Choroid plexus epithelial cell (primary cell): ENCODE data around the gene FAM170B.
A peak's percentile ranks its signal among the peaks of the same experiment; 100 is the strongest.

Source experiments
- DNase-seq: peaks from one replicate; pipeline ENCODE4 v3.0.0-alpha.2; 2010; ENCODE audit warnings: low read depth
- H3K4me3 ChIP-seq: 2 replicates; pipeline ENCODE4 v1.5.1; 2011; ENCODE audit warnings: low read depth, mild to moderate bottlenecking, control low read depth, low read length, moderate library complexity
- TF ChIP-seq, protein P1 (sequence below): conservative IDR thresholded peaks from 2 replicates; pipeline ENCODE4 v1.5.1; 2011; ENCODE audit warnings: low read depth, mild to moderate bottlenecking, control low read depth, inconsistent platforms, low read length, moderate library complexity

The FAM170B gene

DNA sequence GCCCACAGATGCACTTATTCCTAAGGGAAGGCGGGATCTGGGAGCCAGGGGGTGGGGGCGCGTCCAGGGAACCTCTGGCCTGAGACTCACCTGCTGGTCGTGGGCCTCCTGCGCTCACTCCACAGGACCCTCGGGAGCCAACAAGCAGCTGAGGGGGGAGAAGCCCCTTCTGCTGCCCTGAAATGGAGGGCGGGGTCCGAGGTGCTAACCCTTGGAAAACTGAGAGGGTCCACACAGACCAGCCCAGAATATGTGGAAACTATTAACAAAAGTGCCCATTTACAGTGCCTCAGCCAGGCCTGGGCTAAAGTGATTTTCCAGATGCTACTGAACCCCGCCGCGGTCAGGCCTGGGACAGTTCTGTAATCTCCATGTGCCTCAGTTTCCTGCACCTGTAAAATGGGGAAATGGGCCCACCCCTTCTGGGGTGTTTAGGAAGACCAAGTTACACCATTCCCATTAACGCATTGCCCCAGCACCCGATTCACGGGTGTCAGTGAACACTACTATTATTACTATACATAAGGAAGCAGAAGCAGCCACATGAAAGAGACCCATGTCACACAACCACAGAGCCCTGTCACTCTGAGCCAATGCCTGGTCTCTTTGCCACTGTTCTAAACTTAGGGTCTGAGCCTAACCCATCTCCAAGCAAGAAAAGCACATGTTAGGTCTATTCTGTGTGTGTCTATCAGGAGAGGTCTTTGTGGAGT, 17.9 kb downstream of the FAM170B start:
- DNase-seq: no peak
- TF ChIP-seq, protein P1, sequence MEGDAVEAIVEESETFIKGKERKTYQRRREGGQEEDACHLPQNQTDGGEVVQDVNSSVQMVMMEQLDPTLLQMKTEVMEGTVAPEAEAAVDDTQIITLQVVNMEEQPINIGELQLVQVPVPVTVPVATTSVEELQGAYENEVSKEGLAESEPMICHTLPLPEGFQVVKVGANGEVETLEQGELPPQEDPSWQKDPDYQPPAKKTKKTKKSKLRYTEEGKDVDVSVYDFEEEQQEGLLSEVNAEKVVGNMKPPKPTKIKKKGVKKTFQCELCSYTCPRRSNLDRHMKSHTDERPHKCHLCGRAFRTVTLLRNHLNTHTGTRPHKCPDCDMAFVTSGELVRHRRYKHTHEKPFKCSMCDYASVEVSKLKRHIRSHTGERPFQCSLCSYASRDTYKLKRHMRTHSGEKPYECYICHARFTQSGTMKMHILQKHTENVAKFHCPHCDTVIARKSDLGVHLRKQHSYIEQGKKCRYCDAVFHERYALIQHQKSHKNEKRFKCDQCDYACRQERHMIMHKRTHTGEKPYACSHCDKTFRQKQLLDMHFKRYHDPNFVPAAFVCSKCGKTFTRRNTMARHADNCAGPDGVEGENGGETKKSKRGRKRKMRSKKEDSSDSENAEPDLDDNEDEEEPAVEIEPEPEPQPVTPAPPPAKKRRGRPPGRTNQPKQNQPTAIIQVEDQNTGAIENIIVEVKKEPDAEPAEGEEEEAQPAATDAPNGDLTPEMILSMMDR: no peak
- peak overlapping the region; percentile 36 for H3K4me3 ChIP-seq

- TF ChIP-seq, protein P1: no peak
- peak within 1 kb of the TSS; percentile 67 for H3K4me3 ChIP-seq
- DNase-seq: peak; percentile 62
These were observed 18.6 kb downstream of the FAM170B start, which contains the start of gene VSTM4 for GRCh38 chr10:49115015-49115795. VSTM4 (minus strand) TSS chr10:49115522; CDS start chr10:49115485, 37 bp downstream.

DNA sequence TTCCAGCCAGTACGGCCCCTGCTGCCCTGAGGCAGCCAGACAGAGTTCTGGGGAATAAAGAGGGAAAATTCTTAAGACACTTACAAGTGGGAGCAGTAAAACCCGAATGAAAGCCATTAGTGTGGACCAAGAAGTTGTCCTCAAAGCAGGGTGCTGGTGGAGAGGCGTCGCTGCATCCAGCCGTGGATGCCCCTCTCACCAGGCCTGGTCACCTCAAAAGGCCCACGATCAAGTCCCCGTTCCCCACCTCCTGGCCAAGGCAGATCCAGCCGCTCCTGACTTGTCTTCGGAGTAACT, 19.2 kb downstream of the FAM170B start:
- H3K4me3 ChIP-seq: peak overlapping the region; percentile 67
- peak; percentile 20 for DNase-seq
- TF ChIP-seq, protein P1: no peak

DNA sequence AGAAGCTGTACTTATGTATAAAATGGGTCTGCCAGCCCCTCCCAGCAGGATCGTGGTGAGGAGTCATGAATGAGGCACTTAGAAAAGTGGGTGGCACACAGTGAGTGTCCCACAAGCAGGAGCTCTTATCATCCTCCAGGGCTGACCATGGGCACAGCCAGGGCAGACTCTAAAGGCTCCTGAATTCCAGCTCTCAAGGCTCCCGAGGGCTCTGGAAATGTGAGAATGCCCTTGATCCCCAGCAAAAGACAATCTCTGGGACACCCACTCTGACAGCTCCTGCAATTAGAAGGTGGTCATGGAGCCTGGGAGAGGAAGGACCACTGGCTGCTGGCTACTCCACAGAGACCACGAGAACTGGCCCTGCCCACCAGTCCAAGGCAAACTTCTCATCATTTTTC, 20.1 kb downstream of the FAM170B start:
- TF ChIP-seq, protein P1: no peak
- DNase-seq: no peak
- no peak overlapping the region for H3K4me3 ChIP-seq

DNA sequence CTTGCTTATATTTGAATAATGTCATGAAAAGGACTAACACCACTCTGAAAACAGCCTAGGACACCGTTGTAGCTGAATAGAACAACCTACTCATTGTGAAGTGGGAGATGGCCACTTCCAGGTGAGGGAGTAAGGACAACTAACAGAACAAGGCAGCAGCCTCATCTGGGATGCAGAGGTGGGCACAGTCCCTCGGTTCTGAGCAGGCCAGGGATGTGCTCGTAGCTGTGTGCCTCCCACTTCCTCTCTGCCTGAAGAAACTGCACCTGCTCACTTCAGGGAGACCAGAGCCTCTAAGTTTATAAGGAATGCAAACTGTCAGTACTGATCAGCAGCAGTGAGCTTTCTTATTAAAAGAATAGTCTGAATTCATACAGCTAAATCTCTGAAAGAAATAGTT, 21.0 kb downstream of the FAM170B start:
- DNase-seq: no peak
- no peak overlapping the region for H3K4me3 ChIP-seq
- TF ChIP-seq, protein P1: no peak

GRCh38 chr10:49112098-49112497, 21.7 kb downstream of the FAM170B start:
- H3K4me3 ChIP-seq: no peak overlapping the region
- TF ChIP-seq, protein P1: no peak
- DNase-seq: no peak

DNA sequence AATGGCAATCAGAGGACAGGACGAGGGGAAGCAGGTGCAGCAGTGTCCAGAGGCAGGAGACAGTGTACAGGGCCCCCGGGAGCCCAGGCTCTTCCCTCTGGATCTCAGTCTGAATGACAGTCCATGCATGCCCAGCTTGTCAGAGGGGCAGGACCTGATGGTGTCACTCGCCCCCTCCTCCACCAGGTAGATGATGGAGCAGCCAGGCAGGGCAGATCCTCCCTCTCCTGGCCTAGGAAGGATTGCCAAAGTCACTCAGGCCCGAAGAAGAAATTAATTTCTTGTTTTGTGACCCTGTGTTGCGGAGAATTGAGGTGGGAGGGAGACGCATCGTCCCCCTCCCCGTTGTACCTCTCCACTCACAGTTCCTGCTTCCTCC, 22.5 kb downstream of the FAM170B start:
- H3K4me3 ChIP-seq: no peak overlapping the region
- DNase-seq: no peak
- TF ChIP-seq, protein P1: no peak
